Measurements from ENCODE around the gene SESN3.

Gene SESN3

DNA sequence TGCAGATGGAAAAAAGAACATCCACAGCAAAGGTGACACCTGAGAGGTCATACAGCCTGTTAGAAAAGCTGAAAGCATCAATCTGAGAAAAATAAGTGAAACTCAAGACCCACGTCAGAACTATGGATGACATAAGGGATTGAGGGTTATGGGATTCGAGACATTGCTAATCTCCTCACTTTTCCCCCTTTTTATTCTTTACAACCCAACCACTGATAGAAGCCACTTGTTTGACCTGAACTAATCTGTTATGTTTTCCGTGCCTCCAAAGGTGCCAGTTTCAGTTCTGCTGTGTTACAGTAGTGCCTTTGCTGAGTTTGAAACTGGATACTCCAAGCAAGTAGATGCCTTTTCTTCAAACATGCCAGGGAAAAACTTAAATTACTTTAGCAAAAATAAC, 16.9 kb upstream of the SESN3 start:
- H3K79me2 ChIP-seq (ENCODE audit: insufficient read depth, low read length): no peaks in the 10 kb centered on the region
- H3K27ac ChIP-seq (ENCODE audit: low read depth, low read length, poor library complexity, severe bottlenecking): peak overlapping the region; percentile 62
- H2AFZ ChIP-seq (ENCODE audit: low read length): no peak overlapping the region
- no peaks in the 10 kb centered on the region; the same call in 1 of the 2 replicates for H3F3A ChIP-seq (ENCODE audit: insufficient read depth, low read length)
- no peak overlapping the region for H3K4me2 ChIP-seq (ENCODE audit: low read length)
- H3K9ac ChIP-seq (ENCODE audit: low read length): no peak overlapping the region
- H3K27me3 ChIP-seq (ENCODE audit: insufficient read depth, low read length): no peaks in the 10 kb centered on the region
- TF ChIP-seq, protein P1, sequence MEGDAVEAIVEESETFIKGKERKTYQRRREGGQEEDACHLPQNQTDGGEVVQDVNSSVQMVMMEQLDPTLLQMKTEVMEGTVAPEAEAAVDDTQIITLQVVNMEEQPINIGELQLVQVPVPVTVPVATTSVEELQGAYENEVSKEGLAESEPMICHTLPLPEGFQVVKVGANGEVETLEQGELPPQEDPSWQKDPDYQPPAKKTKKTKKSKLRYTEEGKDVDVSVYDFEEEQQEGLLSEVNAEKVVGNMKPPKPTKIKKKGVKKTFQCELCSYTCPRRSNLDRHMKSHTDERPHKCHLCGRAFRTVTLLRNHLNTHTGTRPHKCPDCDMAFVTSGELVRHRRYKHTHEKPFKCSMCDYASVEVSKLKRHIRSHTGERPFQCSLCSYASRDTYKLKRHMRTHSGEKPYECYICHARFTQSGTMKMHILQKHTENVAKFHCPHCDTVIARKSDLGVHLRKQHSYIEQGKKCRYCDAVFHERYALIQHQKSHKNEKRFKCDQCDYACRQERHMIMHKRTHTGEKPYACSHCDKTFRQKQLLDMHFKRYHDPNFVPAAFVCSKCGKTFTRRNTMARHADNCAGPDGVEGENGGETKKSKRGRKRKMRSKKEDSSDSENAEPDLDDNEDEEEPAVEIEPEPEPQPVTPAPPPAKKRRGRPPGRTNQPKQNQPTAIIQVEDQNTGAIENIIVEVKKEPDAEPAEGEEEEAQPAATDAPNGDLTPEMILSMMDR (IDR thresholded peaks at IDR 0.05; ENCODE audit: low read length): no peak
- TF ChIP-seq EZH2 (IDR thresholded peaks at IDR 0.05; ENCODE audit: borderline replicate concordance, low read length): no peak
- no peak overlapping the region for H3K4me3 ChIP-seq (ENCODE audit: low read depth, low read length, poor library complexity, severe bottlenecking)
- H4K20me1 ChIP-seq (ENCODE audit: insufficient read depth, low read length): no peaks in the 10 kb centered on the region
- H3K9me2 ChIP-seq (ENCODE audit: low read depth, low read length): no peaks in the 10 kb centered on the region
- no peaks in the 10 kb centered on the region for H3K36me3 ChIP-seq (ENCODE audit: insufficient read depth, low read length)
- peaks cover 37% of the 10 kb centered on the region for H3K4me1 ChIP-seq (ENCODE audit: insufficient read depth, low read length, severe bottlenecking)
- H3K9me3 ChIP-seq (ENCODE audit: low read length): no peaks in the 10 kb centered on the region

- Histone ChIP-seq H3K4me3 (ENCODE audit: low read depth, low read length, poor library complexity, severe bottlenecking) (no peak overlapping the region), H3K79me2 (ENCODE audit: insufficient read depth, low read length) (no peaks in the 10 kb centered on the region), H3K27ac (ENCODE audit: low read depth, low read length, poor library complexity, severe bottlenecking) (peak overlapping the region; percentile 62), H3K9ac (ENCODE audit: low read length) (no peak overlapping the region), H3F3A (ENCODE audit: insufficient read depth, low read length) (no peaks in the 10 kb centered on the region; the same call in 1 of the 2 replicates), H4K20me1 (ENCODE audit: insufficient read depth, low read length) (no peaks in the 10 kb centered on the region), H3K9me2 (ENCODE audit: low read depth, low read length) (no peaks in the 10 kb centered on the region), H3K36me3 (ENCODE audit: insufficient read depth, low read length) (no peaks in the 10 kb centered on the region), H3K4me1 (ENCODE audit: insufficient read depth, low read length, severe bottlenecking) (peaks cover 32% of the 10 kb centered on the region), H3K27me3 (ENCODE audit: insufficient read depth, low read length) (no peaks in the 10 kb centered on the region), H3K9me3 (ENCODE audit: low read length) (no peaks in the 10 kb centered on the region), H3K4me2 (ENCODE audit: low read length) (no peak overlapping the region), H2AFZ (ENCODE audit: low read length) (no peak overlapping the region)
- TF ChIP-seq EZH2 (IDR thresholded peaks at IDR 0.05; ENCODE audit: borderline replicate concordance, low read length): no peak
- TF ChIP-seq, protein P1 (IDR thresholded peaks at IDR 0.05; ENCODE audit: low read length): no peak
These were observed 16.2 kb upstream of the SESN3 start for GRCh38 chr11:95247127-95247684.

DNA sequence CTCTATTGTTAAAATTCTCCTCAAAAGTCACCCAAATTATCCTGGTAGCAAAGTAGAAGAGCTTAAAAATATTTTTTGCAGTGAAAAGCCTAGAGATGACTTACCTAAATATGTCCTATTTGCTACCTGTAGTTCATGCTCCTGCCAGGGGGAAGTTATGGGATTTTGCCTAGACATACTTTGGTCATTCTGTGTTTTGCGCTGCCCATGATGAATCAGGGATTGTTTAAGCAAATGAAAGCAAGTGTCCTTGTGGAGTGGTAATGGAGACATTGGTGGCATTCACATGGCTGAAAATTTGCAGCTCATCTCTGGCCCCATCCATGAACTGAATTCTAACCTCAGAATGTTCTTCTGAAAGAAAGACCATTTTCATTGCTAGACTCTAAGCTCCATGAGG, 14.6 kb upstream of the SESN3 start:
- H3K27ac ChIP-seq (ENCODE audit: low read depth, low read length, poor library complexity, severe bottlenecking): no peak overlapping the region
- H3K9ac ChIP-seq (ENCODE audit: low read length): no peak overlapping the region
- H3K4me2 ChIP-seq (ENCODE audit: low read length): no peak overlapping the region
- TF ChIP-seq, protein P1 (IDR thresholded peaks at IDR 0.05; ENCODE audit: low read length): no peak
- H3K27me3 ChIP-seq (ENCODE audit: insufficient read depth, low read length): no peaks in the 10 kb centered on the region
- no peaks in the 10 kb centered on the region for H3K9me2 ChIP-seq (ENCODE audit: low read depth, low read length)
- no peaks in the 10 kb centered on the region; the same call in 1 of the 2 replicates for H3F3A ChIP-seq (ENCODE audit: insufficient read depth, low read length)
- H3K9me3 ChIP-seq (ENCODE audit: low read length): no peaks in the 10 kb centered on the region
- no peak overlapping the region for H3K4me3 ChIP-seq (ENCODE audit: low read depth, low read length, poor library complexity, severe bottlenecking)
- no peaks in the 10 kb centered on the region for H4K20me1 ChIP-seq (ENCODE audit: insufficient read depth, low read length)
- no peaks in the 10 kb centered on the region for H3K79me2 ChIP-seq (ENCODE audit: insufficient read depth, low read length)
- H3K4me1 ChIP-seq (ENCODE audit: insufficient read depth, low read length, severe bottlenecking): peaks cover 35% of the 10 kb centered on the region
- H3K36me3 ChIP-seq (ENCODE audit: insufficient read depth, low read length): no peaks in the 10 kb centered on the region
- H2AFZ ChIP-seq (ENCODE audit: low read length): no peak overlapping the region
